DOHH2 (cell line): ENCODE data around the gene CASP9.

Experiments
- H3F3A ChIP-seq: fragments of 200-600 bp; sonication (generic), shearing (Covaris generic); 2 replicates; pipeline ENCODE4 v1.6.0; 2016; ENCODE audit warnings: antibody characterized with exemption, mild to moderate bottlenecking; ENCODE audit not compliant: control insufficient read depth, insufficient read depth
- H3K27ac ChIP-seq: fragments of 200-600 bp; sonication (generic); 2 replicates; pipeline ENCODE4 v1.5.1; 2014; ENCODE audit warnings: low read depth, mild to moderate bottlenecking, low read length, moderate library complexity
- H3K27me3 ChIP-seq: fragments of 200-600 bp; sonication (generic); 2 replicates; pipeline ENCODE4 v1.6.1; 2014; ENCODE audit warnings: mild to moderate bottlenecking, low read length, mixed read lengths; ENCODE audit not compliant: control insufficient read depth
- H3K36me3 ChIP-seq: fragments of 200-600 bp; sonication (generic); 2 replicates; pipeline ENCODE4 v1.6.1; 2014; ENCODE audit warnings: mild to moderate bottlenecking, low read length, moderate library complexity, mixed read lengths; ENCODE audit not compliant: control insufficient read depth
- H3K4me1 ChIP-seq: fragments of 200-600 bp; sonication (generic); 2 replicates; pipeline ENCODE4 v1.6.1; 2014; ENCODE audit warnings: mild to moderate bottlenecking, low read length, mixed read lengths; ENCODE audit not compliant: control insufficient read depth
- H3K4me2 ChIP-seq: fragments of 200-600 bp; sonication (generic); 2 replicates; pipeline ENCODE4 v1.6.0; 2014; ENCODE audit warnings: mild to moderate bottlenecking, low read length, moderate library complexity
- H3K4me3 ChIP-seq: fragments of 200-600 bp; sonication (generic); 2 replicates; pipeline ENCODE4 v1.5.1; 2014; ENCODE audit warnings: mild to moderate bottlenecking, low read length, mixed read lengths
- H3K79me2 ChIP-seq: fragments of 200-600 bp; sonication (generic); 2 replicates; pipeline ENCODE4 v1.6.1; 2014; ENCODE audit warnings: mild to moderate bottlenecking, low read length, mixed read lengths; ENCODE audit not compliant: control insufficient read depth
- H3K9me2 ChIP-seq: fragments of 200-600 bp; sonication (generic); replicated peaks from 2 replicates; pipeline ENCODE4 v1.6.1; 2014; ENCODE audit warnings: mild to moderate bottlenecking, low read length, mixed read lengths; ENCODE audit not compliant: control insufficient read depth
- H3K9me3 ChIP-seq: fragments of 200-600 bp; sonication (generic); 2 replicates; pipeline ENCODE4 v1.6.1; 2014; ENCODE audit warnings: antibody characterized with exemption, low read length, mixed read lengths; ENCODE audit not compliant: control insufficient read depth, insufficient read depth
- H4K20me1 ChIP-seq: fragments of 200-600 bp; sonication (generic); 2 replicates; pipeline ENCODE4 v1.6.0; 2014; ENCODE audit warnings: low read depth, mild to moderate bottlenecking, antibody characterized with exemption, low read length, moderate library complexity; ENCODE audit not compliant: control insufficient read depth, insufficient read depth
- EZH2phosphoT487 ChIP-seq: fragments of 200-600 bp; sonication (generic); IDR thresholded peaks from 2 replicates; pipeline ENCODE4 v1.6.1; 2017; ENCODE audit warnings: borderline replicate concordance, mild to moderate bottlenecking, antibody characterized with exemption, low read length, moderate library complexity, mixed read lengths
- TF ChIP-seq, protein P1 (sequence below): fragments of 200-600 bp; sonication (generic); IDR thresholded peaks from one replicate; pipeline ENCODE4 v1.5.1; 2014; ENCODE audit warnings: antibody characterized with exemption, mild to moderate bottlenecking, low read depth, low read length; ENCODE audit not compliant: poor library complexity, severe bottlenecking

CASP9 gene

DNA sequence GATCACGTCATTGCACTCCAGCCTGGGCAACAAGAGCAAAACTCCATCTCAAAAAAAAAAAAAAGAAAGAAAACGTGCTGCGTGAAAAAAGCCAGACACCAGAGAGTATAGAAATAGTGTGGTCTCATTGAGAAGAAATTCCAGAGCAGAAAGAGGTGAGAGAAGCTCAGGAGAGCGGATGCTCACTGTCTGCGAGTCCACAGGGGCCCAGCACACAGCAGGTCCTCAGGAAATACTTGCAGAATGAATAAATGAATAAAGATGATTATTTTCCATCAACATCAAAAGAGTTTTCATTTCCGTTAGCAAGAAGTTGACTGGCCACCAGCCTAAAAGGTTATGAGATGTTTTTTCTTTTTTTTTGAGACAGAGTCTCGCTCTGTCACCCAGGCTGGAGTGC, 14.4 kb downstream of the CASP9 start:
- Histone ChIP-seq H3K4me1 (peaks cover 15% of the 10 kb centered on the region), H3K27ac (no peak overlapping the region), H3K9me2 (no peaks in the 10 kb centered on the region), H3K4me3 (no peak overlapping the region), H4K20me1 (no peaks in the 10 kb centered on the region), H3F3A (no peaks in the 10 kb centered on the region), H3K4me2 (no peak overlapping the region), H3K36me3 (no peaks in the 10 kb centered on the region), H3K79me2 (no peaks in the 10 kb centered on the region), H3K9me3 (no peaks in the 10 kb centered on the region), H3K27me3 (no peaks in the 10 kb centered on the region)
- TF ChIP-seq, protein P1, sequence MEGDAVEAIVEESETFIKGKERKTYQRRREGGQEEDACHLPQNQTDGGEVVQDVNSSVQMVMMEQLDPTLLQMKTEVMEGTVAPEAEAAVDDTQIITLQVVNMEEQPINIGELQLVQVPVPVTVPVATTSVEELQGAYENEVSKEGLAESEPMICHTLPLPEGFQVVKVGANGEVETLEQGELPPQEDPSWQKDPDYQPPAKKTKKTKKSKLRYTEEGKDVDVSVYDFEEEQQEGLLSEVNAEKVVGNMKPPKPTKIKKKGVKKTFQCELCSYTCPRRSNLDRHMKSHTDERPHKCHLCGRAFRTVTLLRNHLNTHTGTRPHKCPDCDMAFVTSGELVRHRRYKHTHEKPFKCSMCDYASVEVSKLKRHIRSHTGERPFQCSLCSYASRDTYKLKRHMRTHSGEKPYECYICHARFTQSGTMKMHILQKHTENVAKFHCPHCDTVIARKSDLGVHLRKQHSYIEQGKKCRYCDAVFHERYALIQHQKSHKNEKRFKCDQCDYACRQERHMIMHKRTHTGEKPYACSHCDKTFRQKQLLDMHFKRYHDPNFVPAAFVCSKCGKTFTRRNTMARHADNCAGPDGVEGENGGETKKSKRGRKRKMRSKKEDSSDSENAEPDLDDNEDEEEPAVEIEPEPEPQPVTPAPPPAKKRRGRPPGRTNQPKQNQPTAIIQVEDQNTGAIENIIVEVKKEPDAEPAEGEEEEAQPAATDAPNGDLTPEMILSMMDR = no peak
- TF ChIP-seq EZH2phosphoT487 = no peak

DNA sequence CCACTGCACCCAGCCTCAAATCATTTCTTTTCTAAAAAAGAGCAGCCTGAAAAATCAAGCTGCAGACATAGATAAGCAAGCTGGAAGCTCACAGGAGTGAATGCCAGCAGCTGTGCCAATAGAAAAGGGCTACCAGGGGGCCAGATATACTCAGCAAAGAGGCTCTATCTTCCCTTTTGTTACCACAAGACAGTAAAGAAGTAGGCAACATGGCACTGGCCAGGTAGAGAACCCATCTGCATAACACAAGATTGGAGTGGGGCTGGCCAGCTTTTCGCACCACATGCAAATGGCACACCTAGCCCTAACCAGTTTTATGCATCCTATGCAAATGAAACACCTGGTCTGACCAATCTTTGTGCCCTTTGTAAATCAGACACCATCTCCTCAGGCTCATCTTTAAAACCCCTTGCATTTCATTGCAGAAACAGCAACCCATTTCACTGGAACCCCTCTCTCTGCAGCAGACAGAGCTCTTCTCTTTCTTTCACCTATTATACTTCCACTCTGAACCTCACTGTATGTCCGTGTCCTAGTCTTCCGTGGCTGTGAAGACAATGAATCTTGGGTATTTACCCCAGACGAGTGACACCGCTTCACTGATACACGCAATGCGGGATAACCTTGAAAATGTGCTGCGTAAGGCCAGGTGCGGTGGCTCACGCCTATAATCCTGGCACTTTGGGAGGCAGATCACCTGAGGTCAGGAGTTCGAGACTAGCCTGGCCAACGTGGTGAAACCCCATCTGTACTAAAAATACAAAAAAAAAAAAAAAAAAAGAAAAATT, 15.1 kb downstream of the CASP9 start:
- Histone ChIP-seq H3K4me3 (no peak overlapping the region), H4K20me1 (no peaks in the 10 kb centered on the region), H3K36me3 (no peaks in the 10 kb centered on the region), H3K4me1 (peaks cover 15% of the 10 kb centered on the region), H3K9me2 (no peaks in the 10 kb centered on the region), H3K79me2 (no peaks in the 10 kb centered on the region), H3K27ac (no peak overlapping the region), H3F3A (no peaks in the 10 kb centered on the region), H3K27me3 (no peaks in the 10 kb centered on the region), H3K4me2 (peak overlapping the region; percentile 14; the same call in 1 of the 2 replicates), H3K9me3 (no peaks in the 10 kb centered on the region)
- TF ChIP-seq EZH2phosphoT487 = no peak
- TF ChIP-seq, protein P1 = no peak

DNA sequence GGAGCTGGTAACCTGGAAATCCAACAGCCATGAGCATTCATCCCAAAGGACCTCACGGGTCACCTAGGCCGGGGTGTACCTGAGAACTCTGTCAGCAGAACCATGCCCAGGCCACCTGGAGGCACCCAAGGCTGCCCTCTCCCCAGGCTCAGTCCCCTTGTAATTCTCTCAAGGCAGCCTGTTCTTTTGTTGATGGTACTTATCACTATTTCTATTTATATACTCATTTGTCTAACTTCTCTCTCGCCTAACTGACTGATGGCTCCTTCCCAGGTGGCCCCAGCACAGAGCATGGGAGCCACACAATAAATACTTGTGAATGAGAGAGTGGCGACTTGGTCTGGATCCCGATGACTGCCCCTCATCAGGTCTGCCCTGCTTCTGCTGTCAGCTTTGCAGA, 16.7 kb downstream of the CASP9 start:
- H3K27me3 ChIP-seq = no peaks in the 10 kb centered on the region
- no peaks in the 10 kb centered on the region for H3K9me3 ChIP-seq
- H3K79me2 ChIP-seq = no peaks in the 10 kb centered on the region
- peaks cover 15% of the 10 kb centered on the region for H3K4me1 ChIP-seq
- H3K4me2 ChIP-seq = no peak overlapping the region
- no peaks in the 10 kb centered on the region for H3K9me2 ChIP-seq
- no peak overlapping the region for H3K27ac ChIP-seq
- TF ChIP-seq, protein P1 = no peak
- TF ChIP-seq EZH2phosphoT487 = no peak
- H4K20me1 ChIP-seq = no peaks in the 10 kb centered on the region
- no peaks in the 10 kb centered on the region for H3F3A ChIP-seq
- no peak overlapping the region for H3K4me3 ChIP-seq
- H3K36me3 ChIP-seq = no peaks in the 10 kb centered on the region
